ENCODE data around the gene TANC2.

The TANC2 gene

GRCh38 chr17:62964506-62964905, 1.5 kb upstream of the TANC2 start:
- H3K4me3 ChIP-seq (ENCODE audit: low read depth, low read length) = no peak overlapping the region
- TF ChIP-seq CTCF (IDR thresholded peaks at IDR 0.05; ENCODE audit: borderline replicate concordance, insufficient read depth, low read depth, low read length) = no peak

GRCh38 chr17:62965174-62965685, 805 bp upstream of the TANC2 start:
- peak overlapping the region; percentile 46 for H3K4me3 ChIP-seq (ENCODE audit: low read depth, low read length)
- TF ChIP-seq CTCF (IDR thresholded peaks at IDR 0.05; ENCODE audit: borderline replicate concordance, insufficient read depth, low read depth, low read length) = no peak

DNA sequence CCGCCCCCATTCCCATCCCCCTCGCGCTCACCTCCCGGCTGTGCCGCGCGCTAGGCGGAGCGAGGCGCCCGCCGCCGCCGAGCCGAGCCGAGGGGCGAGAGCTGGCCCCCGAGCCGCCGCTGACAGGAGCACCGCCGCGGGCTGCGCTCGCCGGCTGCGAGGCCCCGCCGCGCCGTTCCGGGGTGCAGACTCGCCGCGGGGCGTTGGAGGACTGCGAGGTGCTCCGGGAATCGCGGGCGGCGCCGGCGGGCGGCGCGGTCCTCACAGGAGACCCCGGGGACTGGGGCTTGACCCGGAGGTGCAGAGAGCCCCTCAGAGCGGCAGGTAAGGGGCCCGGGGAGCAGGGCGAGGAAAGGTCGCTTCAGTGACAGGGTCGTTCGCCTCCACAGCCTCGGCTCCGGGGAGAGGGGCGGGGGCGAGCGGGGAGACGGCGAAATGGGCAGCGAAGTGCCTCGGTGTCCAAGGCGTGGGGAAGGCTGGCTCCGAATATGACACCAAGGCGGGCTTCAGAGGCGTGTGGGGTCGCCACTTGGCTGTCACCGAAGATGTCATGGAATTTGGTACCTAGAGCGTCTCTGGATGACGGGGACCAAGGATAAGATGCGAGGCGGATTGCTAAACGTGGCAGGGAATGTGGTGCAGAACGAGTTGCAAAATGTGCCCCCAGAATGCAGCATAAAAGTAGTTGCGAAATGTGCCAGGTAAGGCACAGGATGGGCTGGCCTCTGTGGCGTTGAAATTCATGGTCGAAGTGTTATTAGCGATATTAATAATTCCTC, 580 bp downstream of the TANC2 start:
- TF ChIP-seq CTCF (IDR thresholded peaks at IDR 0.05; ENCODE audit: borderline replicate concordance, insufficient read depth, low read depth, low read length) = no peak
- H3K4me3 ChIP-seq (ENCODE audit: low read depth, low read length) = peak overlapping the region; percentile 42

DNA sequence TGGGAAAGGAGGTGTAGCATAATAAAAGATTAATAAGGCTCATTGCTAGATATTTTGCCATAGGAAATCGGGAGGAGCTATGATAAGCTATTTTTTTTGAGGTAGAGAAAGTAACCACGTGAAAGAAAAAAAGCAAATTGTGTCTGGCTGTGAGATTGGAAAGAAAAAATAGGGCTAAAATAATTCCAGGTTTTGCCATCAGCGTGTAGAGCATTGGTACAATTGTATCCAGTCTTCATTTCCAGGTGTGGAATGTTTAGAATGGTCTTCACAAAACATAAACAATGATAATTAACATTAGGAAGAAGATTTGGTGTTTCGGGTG, 1.1 kb downstream of the TANC2 start:
- no peak for TF ChIP-seq CTCF (IDR thresholded peaks at IDR 0.05; ENCODE audit: borderline replicate concordance, insufficient read depth, low read depth, low read length)
- no peak overlapping the region for H3K4me3 ChIP-seq (ENCODE audit: low read depth, low read length)

DNA sequence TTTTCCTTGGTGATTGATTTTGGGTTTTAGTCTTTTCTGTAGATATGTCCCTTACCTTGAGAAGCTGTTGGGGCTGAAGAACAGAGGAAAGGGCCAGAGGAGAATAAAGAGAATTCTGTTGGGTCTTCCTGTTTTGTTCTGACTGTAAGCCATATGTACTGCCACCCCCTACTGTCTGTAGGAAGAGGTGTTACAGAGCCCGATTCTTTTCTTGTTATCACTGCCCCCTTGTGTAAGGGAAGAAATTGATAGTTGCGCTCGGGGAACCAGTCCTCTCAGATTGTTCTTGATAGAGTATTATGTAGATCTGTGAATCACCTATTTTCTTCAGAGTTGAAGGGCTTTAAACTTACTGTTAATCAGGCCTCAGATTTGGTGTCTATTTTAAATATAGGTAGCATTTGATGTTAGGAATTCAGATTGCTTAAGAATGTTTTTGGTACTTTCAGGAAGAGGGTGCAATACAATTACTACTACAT, 2.4 kb downstream of the TANC2 start:
- H3K4me3 ChIP-seq (ENCODE audit: low read depth, low read length) = no peak overlapping the region
- peak; percentile 62; the same call in 1 of the 2 replicates for TF ChIP-seq CTCF (IDR thresholded peaks at IDR 0.05; ENCODE audit: borderline replicate concordance, insufficient read depth, low read depth, low read length)

- H3K4me3 ChIP-seq (ENCODE audit: low read depth, low read length) = no peak overlapping the region
- TF ChIP-seq CTCF (IDR thresholded peaks at IDR 0.05; ENCODE audit: borderline replicate concordance, insufficient read depth, low read depth, low read length) = no peak
These were observed 4.6 kb downstream of the TANC2 start for GRCh38 chr17:62970610-62971009.

DNA sequence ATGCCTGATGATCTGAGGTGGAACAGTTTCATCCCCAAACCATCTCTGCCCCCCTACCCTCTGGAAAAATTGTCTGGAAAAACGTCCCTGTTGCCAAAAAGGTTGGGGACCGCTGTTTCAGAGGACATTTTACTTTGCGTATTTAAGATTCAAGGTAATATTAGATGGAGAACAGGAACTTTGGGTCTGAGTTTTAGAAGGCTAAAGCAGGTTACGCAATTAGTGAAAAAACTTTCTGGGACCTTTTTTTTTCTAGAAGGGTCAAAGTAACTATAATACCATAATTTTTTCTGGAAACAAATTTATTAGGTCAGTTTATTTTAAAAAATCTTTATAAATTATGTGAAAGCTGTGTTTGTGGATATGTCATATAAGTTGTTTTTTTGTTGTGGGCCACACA, 5.8 kb downstream of the TANC2 start:
- no peak for TF ChIP-seq CTCF (IDR thresholded peaks at IDR 0.05; ENCODE audit: borderline replicate concordance, insufficient read depth, low read depth, low read length)
- H3K4me3 ChIP-seq (ENCODE audit: low read depth, low read length) = no peak overlapping the region
